Vagina (tissue), 2 donors: ENCODE data around the gene FIZ1.

ENCODE experiments used
- POLR2A ChIP-seq, 2 donors: fragments of 450-650 bp; IDR thresholded peaks; one replicate each; pipeline ENCODE4 v1.6.1; 2017; ENCODE audit warnings: antibody characterized with exemption in 2 of 2, mild to moderate bottlenecking in 2 of 2, moderate library complexity in 2 of 2
- TF ChIP-seq, protein P1 (sequence below), 3 experiments: fragments of 450-650 bp in 2 of 3; fragments of 200-600 bp in 1 of 3; sonication (generic) in 1 of 3; IDR thresholded peaks; one replicate each; pipeline ENCODE4 v1.5.1; 2017 to 2019; ENCODE audit warnings: antibody characterized with exemption in 3 of 3, mild to moderate bottlenecking in 2 of 3, moderate library complexity in 2 of 3

DNA sequence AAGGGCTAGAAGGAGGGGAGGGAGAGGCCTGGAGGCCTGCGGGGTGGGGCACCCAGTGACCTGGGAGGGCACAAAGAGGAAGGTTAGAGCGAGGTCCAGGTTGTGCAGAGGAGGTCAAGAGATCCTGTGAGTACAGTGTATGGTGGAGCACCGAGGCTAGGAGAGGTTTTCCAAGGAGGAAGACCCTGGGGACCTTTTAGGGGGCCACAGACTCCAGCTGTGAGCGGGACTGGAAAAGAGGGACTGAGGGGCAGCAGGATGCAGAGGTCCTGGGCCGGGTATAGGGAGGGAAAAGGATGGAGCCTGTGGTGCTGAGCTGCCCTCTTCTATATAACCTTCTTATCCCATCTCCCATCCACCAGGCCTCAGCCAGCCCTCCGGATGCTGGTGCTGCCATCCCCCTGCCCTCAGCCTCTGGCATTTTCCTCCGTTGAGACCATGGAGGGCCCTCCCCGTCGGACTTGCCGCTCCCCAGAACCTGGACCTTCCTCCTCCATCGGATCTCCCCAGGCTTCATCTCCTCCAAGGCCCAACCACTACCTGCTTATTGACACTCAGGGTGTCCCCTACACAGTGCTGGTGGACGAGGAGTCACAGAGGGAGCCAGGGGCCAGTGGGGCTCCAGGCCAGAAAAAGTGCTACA, 45.0 kb upstream of the FIZ1 start:
- TF ChIP-seq, protein P1, sequence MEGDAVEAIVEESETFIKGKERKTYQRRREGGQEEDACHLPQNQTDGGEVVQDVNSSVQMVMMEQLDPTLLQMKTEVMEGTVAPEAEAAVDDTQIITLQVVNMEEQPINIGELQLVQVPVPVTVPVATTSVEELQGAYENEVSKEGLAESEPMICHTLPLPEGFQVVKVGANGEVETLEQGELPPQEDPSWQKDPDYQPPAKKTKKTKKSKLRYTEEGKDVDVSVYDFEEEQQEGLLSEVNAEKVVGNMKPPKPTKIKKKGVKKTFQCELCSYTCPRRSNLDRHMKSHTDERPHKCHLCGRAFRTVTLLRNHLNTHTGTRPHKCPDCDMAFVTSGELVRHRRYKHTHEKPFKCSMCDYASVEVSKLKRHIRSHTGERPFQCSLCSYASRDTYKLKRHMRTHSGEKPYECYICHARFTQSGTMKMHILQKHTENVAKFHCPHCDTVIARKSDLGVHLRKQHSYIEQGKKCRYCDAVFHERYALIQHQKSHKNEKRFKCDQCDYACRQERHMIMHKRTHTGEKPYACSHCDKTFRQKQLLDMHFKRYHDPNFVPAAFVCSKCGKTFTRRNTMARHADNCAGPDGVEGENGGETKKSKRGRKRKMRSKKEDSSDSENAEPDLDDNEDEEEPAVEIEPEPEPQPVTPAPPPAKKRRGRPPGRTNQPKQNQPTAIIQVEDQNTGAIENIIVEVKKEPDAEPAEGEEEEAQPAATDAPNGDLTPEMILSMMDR (IDR thresholded peaks at IDR 0.05): no peak
- TF ChIP-seq POLR2A (IDR thresholded peaks at IDR 0.05): no peak
